SKM-1 (cell line): ENCODE data around the gene PAXX.

Experiments used
- DNase-seq: peaks from one replicate; lab custom pipeline; 2025; ENCODE audit not compliant: unreplicated experiment; lab: John Stamatoyannopoulos, UW

PAXX gene

DNA sequence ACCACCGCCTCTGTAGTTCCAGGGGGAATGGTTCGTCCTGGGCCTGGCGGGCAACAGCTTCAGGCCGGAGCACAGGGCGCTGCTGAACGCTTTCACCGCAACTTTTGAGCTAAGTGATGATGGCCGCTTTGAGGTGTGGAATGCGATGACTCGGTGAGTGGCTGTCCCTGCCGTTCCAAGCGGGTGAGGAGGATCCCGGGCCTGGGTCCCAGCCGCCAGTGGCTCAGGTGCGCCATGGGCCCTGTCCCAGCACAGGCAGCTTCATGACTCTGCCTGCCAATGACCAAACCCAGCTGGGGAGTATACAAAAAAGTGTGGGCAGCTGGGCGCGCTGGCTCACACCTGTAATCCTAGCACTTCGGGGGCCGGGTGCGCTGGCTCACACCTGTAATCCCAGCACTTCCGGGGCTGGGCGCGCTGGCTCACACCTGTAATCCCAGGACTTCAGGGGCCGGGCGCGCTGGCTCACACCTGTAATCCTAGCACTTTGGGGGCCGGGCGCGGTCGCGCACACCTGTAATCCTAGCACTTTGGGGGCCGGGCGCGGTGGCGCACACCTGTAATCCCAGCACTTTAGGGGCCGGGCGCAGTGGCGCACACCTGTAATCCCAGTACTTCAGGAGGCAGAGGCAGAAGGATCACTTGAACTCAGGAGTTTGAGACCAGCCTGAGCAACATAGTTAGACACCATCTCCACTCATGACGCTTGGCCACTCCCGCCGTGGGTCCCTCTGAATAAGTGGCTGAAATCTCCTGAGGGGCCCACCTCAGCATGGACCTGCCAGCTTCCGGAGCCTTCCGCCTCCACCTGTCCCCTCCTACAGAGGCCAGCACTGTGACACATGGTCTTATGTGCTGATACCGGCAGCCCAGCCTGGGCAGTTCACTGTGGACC, 39.1 kb upstream of the PAXX start:
- no peak for DNase-seq

DNA sequence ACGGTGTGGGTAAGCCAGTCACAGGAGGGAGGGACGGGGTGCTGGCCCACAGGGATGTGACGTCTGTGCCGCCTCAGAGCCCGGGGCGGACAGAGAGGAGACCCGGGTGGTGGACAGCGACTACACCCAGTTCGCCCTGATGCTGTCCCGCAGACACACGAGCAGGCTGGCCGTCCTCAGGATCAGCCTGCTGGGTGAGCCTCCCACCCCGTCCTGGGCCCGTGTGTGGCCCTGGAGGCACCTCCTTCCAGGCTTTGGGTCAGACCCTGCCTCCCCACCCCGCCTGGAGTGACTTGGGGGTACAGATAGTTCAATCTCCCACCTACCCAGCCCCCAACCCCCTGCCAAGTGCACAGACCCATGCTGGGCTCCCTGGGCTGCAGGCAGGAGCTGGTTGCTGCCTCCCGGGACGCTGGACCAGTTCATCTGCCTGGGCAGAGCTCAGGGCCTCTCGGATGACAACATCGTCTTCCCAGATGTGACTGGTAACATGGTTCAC, 38.4 kb upstream of the PAXX start:
- DNase-seq: no peak

DNA sequence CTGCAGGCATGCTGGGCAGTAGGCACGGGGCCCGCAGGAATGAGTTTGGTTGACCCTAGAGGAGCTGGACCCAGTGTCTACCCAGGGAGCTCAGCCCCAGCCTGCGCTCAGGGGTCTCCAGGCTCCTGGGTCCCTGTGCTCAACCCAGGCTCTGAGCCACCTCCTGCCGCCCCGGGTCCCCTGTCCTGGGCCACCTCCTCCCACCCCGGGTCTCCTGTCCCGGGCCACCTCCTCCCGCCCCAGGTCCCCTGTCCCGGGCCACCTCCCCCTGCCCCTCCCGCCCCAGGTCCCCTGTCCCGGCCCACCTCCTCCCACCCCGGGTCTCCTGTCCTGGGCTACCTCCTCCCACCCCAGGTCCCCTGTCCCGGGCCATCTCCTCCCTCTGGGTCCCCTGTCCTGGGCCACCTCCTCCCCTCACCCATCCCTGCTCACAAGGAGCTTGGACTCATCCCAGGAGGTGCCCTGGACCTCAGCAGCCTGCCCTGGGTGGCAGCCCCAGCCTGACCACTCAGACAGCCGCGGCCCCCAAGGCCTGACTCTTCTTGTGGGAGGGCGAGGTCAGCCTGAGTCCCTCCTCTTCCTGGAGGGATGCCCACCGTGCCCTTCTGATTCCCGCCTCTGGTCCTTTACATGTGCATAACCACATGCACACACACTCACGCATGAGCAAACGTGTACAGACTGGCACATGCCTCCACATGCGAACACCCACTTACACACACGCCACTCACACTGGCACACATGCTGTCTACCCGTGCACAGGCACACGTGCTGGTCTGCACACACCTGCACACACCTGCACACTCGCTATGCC, 37.7 kb upstream of the PAXX start:
- DNase-seq: no peak

DNA sequence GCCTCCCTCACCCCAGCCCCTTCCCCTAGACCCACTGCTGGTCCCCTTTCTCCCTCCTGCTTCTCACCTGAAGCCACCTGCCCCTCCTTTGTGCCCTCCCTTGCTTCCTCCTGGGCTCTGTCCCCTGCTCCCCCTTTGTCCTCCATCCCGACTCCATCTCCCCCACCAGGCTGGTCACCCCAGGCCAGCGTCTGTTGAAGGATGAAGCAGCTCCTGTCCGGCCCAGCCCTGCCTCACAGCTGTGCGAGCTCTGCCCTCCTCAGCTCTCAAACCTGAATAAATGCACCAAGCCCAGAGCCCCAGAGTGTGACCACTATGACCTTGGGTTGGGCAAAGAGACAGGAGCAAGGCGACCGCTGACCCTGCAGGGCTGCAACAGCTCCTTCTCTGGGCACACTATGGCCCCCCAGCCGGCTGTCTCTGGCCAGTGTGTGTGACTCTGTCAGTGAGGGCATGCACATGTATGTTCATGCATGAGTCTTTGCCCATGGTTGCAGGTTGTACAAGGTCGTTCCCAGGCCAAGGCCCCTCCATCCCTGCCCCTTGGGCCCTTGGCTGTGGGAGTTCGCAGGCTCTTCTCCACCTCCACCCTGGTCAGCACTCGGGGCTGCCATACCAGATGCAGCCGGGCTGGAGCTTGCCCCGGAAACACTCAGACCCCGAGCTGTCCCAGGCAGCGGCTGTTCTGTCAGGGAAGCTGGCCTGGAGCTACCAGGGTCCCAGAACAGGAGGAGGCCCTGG, 36.9 kb upstream of the PAXX start:
- no peak for DNase-seq

DNA sequence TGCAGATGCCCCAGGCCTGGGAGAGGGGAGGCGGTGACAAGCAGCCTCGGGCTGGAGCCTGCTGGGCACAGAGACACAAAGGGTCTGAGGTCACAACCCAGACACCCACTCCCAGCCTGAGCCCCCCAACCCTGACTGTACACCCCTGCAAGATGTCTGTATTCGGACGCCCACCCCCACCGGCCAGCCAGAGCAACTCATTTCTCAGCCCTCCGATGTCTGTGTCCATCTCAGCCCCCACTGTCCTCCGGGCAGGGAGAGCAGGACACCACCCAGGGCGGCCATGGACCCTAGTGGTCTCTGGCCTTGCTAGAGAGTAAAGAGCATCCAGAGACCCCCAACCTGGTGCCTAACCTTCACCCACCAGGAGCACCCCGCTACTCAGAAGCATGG, 36.3 kb upstream of the PAXX start:
- no peak for DNase-seq

DNA sequence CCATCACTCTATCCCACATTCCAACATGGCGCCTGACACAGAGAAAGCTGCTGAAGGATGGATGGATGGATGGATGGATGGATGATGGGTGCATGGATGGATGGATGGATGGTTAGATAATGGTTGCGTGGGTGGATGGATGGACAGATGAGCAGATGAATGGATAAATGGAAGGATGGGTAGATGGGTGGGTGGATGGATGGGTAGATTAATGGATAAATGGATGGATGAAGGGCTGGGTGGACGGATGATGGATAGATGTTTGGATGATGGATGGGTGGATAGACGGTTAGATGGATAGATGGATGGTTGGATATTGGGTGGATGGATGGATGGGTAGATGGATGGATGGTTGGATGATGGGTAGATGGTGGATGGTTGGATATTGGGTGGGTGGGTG, 35.6 kb upstream of the PAXX start:
- no peak for DNase-seq

DNA sequence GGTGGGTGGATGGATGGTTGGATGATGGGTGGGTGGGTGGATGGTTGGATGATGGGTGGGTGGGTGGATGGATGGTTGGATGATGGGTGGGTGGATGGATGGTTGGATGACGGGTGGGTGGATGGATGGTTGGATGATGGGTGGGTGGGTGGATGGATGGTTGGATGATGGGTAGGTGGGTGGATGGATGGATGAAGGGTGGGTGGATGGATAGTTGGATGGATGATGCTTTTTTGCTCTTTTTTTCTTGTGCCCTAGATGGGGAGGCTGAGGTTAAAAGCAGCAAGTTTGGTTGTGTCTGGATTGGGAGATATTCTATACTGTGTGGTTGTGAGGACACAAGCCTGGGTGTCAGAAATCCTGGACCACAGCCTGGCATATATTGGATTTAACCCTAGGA, 34.8 kb upstream of the PAXX start:
- DNase-seq: no peak

DNA sequence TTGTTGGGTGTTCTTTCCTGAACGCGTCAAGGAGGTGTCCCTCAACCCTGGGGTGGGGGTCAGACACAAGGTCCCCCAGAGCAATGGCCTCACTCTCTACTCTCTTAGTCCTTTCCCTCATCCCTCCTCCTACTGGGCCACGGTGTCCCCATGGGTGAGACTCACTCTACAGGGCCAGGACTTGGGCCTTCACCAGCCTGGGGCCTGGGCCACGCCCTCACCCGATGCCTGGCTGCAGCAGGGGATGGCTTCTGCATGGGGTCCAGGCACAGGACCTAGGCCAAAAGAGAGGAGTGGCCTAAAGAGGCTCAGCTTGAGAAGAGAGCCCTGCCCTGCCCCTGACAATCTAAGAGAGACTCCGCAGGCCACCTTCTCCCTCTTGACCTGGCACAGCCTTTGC, 34.3 kb upstream of the PAXX start:
- DNase-seq: no peak

DNA sequence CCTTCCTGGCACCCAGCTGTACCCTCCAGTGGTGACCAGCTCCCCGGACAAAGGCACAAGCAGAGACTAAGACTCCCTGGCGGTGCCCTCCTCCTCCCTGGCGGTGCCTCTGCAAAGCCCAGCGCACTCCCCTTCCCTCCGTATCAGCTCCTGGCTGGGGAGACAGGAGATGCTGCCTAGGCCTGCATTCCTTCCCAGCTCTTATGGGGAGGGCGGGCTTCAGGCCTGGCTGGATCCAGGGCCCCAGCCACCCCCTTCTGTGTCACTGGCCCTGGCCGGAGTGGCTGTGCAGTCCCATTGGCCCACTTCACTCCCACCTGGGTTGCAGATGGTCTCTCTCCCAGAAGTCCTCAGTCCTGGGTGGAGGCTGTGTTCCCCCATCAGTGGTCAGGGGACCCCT, 33.7 kb upstream of the PAXX start:
- no peak for DNase-seq

DNA sequence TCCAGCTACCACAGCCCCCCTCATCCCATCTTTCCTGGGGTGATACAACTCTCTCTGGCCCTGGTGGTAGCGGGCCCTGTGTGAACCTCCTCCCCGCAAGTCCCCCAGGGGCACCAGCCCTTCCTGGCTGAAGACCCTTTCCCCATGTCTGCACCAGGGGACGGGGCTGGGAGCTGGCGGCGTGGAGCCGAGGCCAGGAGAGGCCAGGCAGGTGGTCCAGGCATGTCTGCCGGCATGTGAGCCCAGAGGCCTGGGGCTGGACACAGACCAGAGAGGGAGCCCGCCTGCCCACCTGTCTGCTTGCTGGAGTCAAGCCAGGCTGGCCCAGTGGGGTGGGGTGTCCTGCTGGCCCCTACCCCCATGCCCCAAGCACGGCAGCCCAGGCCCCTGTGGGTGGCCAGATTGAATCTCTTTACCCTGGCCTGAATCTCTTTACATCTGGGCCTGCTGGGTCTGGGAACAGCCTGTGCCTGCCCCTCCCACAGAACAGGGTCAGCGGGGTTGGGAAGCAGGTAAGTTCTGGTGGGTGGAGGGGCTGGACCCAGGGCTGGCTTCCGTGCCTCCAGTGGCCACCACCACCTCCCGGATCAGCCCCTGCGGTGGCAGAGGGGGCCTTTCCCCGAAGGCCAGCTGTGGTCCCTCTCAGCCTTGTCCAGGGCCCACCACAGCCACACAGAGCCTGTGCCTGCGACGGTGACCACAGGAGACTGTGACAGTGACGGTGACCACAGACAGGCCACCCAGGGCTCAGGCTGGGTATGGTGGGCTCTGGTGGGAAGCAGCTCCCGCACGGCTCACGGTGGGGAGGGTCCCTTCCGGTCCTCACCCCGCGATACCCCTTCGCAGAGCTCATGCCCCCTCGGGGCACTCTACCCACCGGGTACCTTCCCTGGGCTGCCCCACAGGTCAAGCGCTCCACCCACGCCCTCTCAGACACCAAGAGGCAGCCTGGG, 33.0 kb upstream of the PAXX start:
- DNase-seq: no peak

DNA sequence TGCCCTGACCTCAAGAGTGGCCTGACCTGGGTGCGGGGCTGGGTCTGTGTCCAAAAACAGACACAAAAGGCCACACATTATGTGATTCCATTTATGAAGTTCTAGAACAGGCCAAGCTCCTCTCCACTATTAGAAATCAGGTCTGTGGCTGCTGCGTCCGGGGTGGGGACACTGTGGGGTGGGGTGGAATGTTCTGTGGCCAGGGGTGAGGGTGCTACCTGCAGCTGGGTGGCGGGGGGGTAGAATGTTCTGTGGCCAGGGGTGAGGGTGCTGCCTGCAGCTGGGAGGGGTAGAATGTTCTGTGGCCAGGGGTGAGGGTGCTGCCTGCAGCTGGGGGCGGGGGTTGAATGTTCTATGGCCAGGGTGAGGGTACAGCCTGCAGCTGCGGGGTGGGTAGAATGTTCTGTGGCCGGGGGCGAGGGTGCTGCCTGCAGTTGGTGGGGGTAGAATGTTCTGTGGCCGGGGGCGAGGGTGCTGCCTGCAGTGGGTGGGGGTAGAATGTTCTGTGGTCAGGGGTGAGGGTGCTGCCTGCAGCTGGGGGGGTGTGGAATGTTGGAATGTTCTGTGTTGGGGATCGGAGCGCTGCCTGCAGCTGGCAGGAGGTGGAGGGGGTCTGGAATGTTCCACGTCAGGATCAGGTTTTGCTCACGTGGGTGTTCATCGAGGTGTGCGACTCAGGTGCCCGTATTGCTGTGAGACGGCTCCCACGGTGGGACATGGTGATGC, 31.8 kb upstream of the PAXX start:
- DNase-seq: no peak

DNA sequence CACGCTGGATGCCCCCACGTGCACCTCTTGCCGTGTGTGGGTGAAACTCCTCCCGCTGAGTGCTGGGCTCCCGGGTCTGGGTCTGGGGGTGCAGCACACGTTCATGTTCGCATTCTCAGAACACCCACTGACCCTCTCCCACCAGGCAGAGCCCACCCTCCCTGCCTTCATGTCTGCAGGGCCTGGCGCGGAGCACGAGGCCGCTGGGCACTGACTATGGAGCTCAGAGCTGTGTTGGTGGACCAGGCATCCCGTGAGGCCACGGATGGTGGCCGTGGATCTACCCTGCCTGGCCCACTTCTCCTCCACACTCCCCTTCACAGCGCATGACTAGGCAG, 31.3 kb upstream of the PAXX start:
- no peak for DNase-seq

DNA sequence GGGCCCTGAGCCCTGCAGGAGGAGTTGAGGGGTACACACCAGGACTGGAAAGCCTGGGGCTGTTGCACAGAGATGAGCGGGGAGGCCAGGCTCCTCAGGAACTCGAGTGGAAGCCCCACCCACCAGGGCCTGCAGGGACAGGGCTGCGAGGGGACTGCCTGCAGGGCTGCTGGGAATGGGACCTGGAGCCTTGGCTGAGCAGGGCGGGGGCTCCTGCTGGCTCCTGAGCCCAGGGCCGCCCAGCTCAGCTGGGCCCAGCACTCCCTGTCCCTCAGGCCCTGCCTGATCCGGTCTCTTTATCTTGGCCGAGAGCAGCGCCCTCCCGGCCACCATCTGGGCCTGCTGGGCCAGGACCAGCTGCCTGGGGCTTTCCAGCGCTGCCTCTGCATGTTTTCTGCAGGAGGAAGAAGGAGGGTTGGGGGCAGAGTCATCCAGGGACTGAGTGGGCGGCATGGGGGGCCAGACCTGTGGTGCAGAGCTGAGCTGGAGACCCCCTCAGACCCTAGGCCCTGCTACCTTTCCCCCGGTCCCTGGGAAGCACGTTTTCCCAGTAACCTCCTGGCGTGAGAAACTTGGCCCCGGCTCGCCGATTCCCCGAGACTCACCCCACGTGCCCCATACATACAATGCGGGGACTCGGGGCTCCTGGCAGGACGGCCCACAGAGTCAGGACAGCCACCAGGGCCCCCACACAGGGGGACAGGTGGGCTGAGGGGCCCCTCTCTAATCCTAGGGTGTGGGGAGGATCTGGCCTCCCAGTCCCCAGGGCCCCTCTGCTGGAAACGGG, 30.8 kb upstream of the PAXX start:
- DNase-seq: no peak

DNA sequence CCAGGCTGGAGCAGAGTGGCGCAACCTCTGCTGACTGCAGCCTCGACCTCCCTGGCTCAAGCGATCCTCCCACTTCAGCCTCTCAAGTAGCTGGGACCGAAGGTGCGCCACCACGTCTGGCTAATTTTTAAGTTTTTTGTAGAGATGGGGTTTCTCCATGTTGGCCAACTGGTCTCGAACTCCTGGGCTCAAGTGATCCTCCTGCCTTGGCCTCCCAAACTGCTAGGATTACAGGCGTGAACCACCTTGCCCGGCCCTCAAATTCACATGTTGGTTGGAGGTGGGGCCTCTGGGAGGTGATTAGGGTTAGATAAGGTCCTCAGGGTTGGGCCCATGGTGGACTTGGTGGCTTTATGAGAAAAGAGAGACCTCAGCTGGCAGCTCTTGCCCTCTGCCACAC, 30.1 kb upstream of the PAXX start:
- no peak for DNase-seq

DNA sequence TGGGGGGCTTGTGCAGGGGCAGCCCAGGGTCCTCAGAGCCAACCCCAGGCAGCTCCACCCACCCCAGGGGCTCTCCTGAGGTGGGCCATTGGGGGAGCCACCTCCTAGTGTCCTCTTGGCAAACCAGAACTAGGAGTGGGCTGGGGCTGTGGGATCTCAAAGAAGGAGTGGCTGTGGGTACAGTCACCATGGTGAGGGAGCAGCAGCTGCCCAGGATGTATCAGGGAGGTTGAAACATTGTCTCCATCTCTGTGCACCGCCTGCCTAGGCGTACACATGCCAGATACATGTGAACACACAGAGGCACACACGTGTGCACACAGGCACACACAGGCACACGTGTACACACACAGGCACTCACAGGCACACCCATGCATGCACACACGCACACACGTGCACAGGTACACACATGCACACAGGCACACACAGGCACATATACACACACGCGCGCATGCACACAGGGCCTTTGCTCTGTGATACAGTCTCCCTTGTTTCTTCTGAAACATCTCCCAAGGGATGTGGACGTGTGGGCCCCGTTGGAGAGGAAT, 29.4 kb upstream of the PAXX start:
- no peak for DNase-seq

DNA sequence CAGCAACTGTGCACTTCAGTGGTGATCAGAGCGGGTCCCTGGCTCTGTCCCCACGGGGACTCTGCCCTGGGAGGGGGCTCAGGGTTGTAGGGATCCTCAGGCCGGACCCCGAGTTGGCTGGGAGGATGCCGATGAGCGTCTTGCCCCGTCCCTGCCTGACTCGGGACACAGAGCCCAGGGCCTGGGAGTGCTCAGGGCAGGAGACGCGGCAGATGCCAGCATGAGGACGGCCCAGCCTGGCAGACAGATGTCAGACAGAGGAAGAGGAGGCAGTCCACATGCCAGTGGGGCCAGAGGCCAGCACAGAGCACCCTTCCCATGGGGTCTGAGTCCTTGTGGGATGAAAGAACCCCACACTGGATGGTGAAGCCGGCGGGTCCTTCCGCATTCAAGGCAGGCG, 28.9 kb upstream of the PAXX start:
- no peak for DNase-seq

DNA sequence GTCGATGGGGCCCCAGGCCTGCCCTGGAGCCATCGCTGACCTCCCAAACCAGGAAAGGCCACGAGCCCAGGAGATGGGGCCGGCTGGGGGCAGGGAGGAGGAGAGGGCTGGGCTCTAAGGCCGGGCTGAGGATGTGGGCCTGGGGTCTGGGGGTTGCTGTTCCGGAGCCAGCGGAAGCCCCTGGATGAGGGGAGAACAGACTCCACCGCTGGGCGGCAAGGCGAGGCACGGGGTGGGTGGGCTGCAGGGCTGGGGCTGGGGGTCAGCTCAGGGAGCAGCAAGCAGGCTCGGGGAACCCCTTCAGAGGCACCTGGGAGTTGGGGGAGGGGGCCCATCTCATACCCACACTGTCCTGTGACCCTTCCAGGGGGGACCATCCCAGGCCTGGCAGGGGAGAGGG, 28.5 kb upstream of the PAXX start:
- DNase-seq: no peak

DNA sequence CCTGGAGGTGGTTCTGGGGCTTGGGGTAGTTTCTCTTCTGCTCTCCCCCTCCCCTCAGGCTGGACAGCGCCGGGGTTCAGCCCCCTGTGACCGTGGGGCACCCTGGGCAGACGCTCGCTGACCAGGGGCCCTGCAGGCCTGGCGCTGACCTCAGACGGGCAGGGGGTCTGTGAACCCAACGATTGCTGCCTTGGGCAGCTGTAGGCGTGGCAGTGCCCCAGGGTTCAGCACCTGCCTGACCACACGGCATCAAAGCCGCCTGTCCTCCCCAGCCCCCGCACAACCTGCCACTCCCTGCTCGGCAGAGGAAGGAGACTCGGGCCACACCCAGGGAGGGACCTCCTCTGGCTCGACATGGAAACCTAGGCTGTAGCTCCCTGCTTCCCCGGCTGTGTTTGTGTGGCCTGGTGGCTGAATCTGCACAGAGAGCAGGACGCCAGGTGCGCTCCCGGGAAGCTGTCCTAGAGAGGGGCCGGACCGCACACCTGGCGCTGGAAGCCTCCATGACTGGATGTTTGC, 28.0 kb upstream of the PAXX start:
- DNase-seq: no peak
